Mesenchymal stem cell (in vitro differentiated cells and primary cell): Measurements from ENCODE around the gene FXYD2.

ENCODE experiments used
- DNase-seq: peaks from one replicate; pipeline ENCODE4 v3.0.0-alpha.2; 2013
- H2AFZ ChIP-seq: one replicate; pipeline ENCODE4 v1.6.1; 2013; ENCODE audit warnings: low read depth, mild to moderate bottlenecking, control low read depth, inconsistent platforms, low read length, moderate library complexity
- H2AK5ac ChIP-seq: 2 replicates; pipeline ENCODE4 v1.6.1; 2013; ENCODE audit warnings: low read length, moderate library complexity, mild to moderate bottlenecking, inconsistent platforms; ENCODE audit not compliant: severe bottlenecking
- H2BK120ac ChIP-seq: one replicate; pipeline ENCODE4 v1.6.1; 2013; ENCODE audit warnings: low read depth, mild to moderate bottlenecking, inconsistent platforms, low read length, moderate library complexity
- H2BK12ac ChIP-seq, 2 experiments: one replicate each; pipeline ENCODE4 v1.6.1; 2013; ENCODE audit warnings: inconsistent platforms in 2 of 2, low read length in 2 of 2, mild to moderate bottlenecking in 2 of 2, moderate library complexity in 2 of 2, control low read depth in 1 of 2
- H2BK15ac ChIP-seq: one replicate; pipeline ENCODE4 v1.6.1; 2013; ENCODE audit warnings: mild to moderate bottlenecking, low read depth, inconsistent platforms; ENCODE audit not compliant: poor library complexity, severe bottlenecking
- H2BK5ac ChIP-seq: 2 replicates; pipeline ENCODE4 v1.6.1; 2013; ENCODE audit warnings: low read depth, mild to moderate bottlenecking, low read length, control low read depth, inconsistent platforms; ENCODE audit not compliant: poor library complexity, severe bottlenecking
- H3K14ac ChIP-seq, 2 experiments: one replicate each; pipeline ENCODE4 v1.6.1; 2013; ENCODE audit warnings: inconsistent platforms in 2 of 2, low read length in 2 of 2, control low read depth in 1 of 2, mild to moderate bottlenecking in 1 of 2, moderate library complexity in 1 of 2
- H3K18ac ChIP-seq, 2 experiments: one replicate each; pipeline ENCODE4 v1.6.1; 2013; ENCODE audit warnings: inconsistent platforms in 2 of 2, low read length in 2 of 2, control low read depth in 1 of 2, low read depth in 1 of 2, mild to moderate bottlenecking in 1 of 2
- H3K23ac ChIP-seq, 2 experiments: one replicate each; pipeline ENCODE4 v1.6.1; 2013; ENCODE audit warnings: inconsistent platforms in 2 of 2, low read length in 2 of 2, mild to moderate bottlenecking in 2 of 2, moderate library complexity in 2 of 2, control low read depth in 1 of 2
- H3K27ac ChIP-seq: 2 replicates; pipeline ENCODE4 v1.5.1; 2013; ENCODE audit warnings: mild to moderate bottlenecking, moderate library complexity, low read length, control low read depth, inconsistent platforms; ENCODE audit not compliant: poor library complexity, severe bottlenecking
- H3K27me3 ChIP-seq, 2 experiments: 2 replicates each; pipeline versions ENCODE4 v1.6.1 to v1.7.0; 2013; ENCODE audit warnings: low read length in 2 of 2, mild to moderate bottlenecking in 2 of 2, moderate library complexity in 2 of 2, control low read depth in 1 of 2, inconsistent platforms in 1 of 2; ENCODE audit not compliant: control insufficient read depth in 1 of 2, insufficient read depth in 1 of 2
- H3K36me3 ChIP-seq, 2 experiments: 2 replicates each; pipeline versions ENCODE4 v1.6.1 to v1.7.0; 2013; ENCODE audit warnings: low read length in 2 of 2, control low read depth in 1 of 2, inconsistent platforms in 1 of 2, low read depth in 1 of 2, mild to moderate bottlenecking in 1 of 2; ENCODE audit not compliant: insufficient read depth in 2 of 2, control insufficient read depth in 1 of 2
- H3K4ac ChIP-seq, 2 experiments: one replicate each; pipeline ENCODE4 v1.6.1; 2013; ENCODE audit warnings: inconsistent platforms in 2 of 2, low read length in 2 of 2, mild to moderate bottlenecking in 2 of 2, moderate library complexity in 2 of 2, control low read depth in 1 of 2, low read depth in 1 of 2
- H3K4me1 ChIP-seq: 2 replicates; pipeline ENCODE4 v1.6.1; 2013; ENCODE audit warnings: low read depth, low read length, control low read depth; ENCODE audit not compliant: control insufficient read depth, insufficient read depth
- H3K4me2 ChIP-seq: 2 replicates; pipeline ENCODE4 v1.6.1; 2013; ENCODE audit warnings: low read length, mild to moderate bottlenecking, inconsistent platforms; ENCODE audit not compliant: poor library complexity, severe bottlenecking
- H3K4me3 ChIP-seq, 2 experiments: 2 replicates each; pipeline versions ENCODE4 v1.5.1 to v1.7.0; 2013; ENCODE audit warnings: low read length in 2 of 2, mild to moderate bottlenecking in 2 of 2, control low read depth in 1 of 2, low read depth in 1 of 2; ENCODE audit not compliant: insufficient read depth in 1 of 2
- H3K79me1 ChIP-seq: replicated peaks from 2 replicates; pipeline ENCODE4 v1.6.1; 2013; ENCODE audit warnings: mild to moderate bottlenecking, control low read depth, low read length, inconsistent platforms; ENCODE audit not compliant: poor library complexity, severe bottlenecking
- H3K9ac ChIP-seq: 2 replicates; pipeline ENCODE4 v1.7.0; 2013; ENCODE audit warnings: mild to moderate bottlenecking, low read length, moderate library complexity
- H3K9me3 ChIP-seq: 2 replicates; pipeline ENCODE4 v1.7.0; 2013; ENCODE audit warnings: mild to moderate bottlenecking, low read length; ENCODE audit not compliant: control insufficient read depth
- H4K8ac ChIP-seq: one replicate; pipeline ENCODE4 v1.6.1; 2013; ENCODE audit warnings: inconsistent platforms, mild to moderate bottlenecking, low read length, moderate library complexity
- H4K91ac ChIP-seq: one replicate; pipeline ENCODE4 v1.6.1; 2013; ENCODE audit warnings: mild to moderate bottlenecking, low read length, inconsistent platforms
- WGBS: methylation state at CpG from one replicate; pipeline ENCODE4 v1.1.7; 2013; ENCODE audit warnings: mixed read lengths; 5-methylcytosine and 5-hydroxymethylcytosine counted together

Gene FXYD2

DNA sequence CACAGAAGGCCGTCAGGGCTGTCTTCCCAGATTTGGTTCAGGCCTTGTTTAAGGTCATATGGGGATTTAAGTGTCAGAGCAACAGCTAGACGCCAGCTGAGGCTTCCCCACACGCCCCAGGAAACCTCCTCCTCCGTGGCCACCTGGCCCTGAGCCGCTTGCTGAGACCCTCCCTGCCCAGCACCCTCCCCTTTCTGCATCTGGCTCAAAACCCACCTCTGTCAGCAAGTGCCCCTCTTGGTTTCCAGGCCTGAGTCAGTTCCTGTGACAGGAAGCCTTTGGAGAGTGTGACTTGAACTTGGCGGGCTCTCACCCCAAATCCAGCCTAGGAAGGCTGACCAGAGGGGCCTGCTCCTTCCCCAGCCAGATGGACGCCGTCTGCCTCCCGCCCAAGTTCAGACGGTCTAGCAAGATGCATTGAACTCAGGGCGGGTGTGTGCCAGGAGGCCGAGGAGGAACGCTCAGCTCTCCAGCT, 561 bp downstream of the FXYD2 start:
- H2AFZ ChIP-seq = peak overlapping the region; percentile 47
- peaks cover 68% of the 10 kb centered on the region for H3K4me1 ChIP-seq
- H3K23ac ChIP-seq = no peak overlapping the region
- no peaks in the 10 kb centered on the region for H3K79me1 ChIP-seq
- H2BK15ac ChIP-seq = no peak overlapping the region
- WGBS = 27% methylated on average over 13 of the region's 13 CpGs
- H3K4me3 ChIP-seq = peak overlapping the region in 1 of 2 experiments; percentile 54
- peak; percentile 57 for DNase-seq
- H3K4me2 ChIP-seq = peak overlapping the region; percentile 26
- H3K27ac ChIP-seq = peak overlapping the region; percentile 94
- H2BK120ac ChIP-seq = no peak overlapping the region
- H2BK12ac ChIP-seq = peak overlapping the region; percentile 18 to 89
- H3K9me3 ChIP-seq = no peaks in the 10 kb centered on the region
- peak overlapping the region; percentile 93 for H4K8ac ChIP-seq
- H3K9ac ChIP-seq = peak overlapping the region; percentile 1
- H3K14ac ChIP-seq = no peak overlapping the region
- H3K27me3 ChIP-seq = peaks cover 0 to 40% of the 10 kb centered on the region in 2 experiments
- peak overlapping the region; percentile 72 to 77 for H3K18ac ChIP-seq
- peak overlapping the region; percentile 79 for H4K91ac ChIP-seq
- peak overlapping the region; percentile 63 for H2BK5ac ChIP-seq
- H3K4ac ChIP-seq = peak overlapping the region; percentile 39 to 52
- H2AK5ac ChIP-seq = peak overlapping the region; percentile 65
- peaks cover 0 to 31% of the 10 kb centered on the region in 2 experiments for H3K36me3 ChIP-seq

DNA sequence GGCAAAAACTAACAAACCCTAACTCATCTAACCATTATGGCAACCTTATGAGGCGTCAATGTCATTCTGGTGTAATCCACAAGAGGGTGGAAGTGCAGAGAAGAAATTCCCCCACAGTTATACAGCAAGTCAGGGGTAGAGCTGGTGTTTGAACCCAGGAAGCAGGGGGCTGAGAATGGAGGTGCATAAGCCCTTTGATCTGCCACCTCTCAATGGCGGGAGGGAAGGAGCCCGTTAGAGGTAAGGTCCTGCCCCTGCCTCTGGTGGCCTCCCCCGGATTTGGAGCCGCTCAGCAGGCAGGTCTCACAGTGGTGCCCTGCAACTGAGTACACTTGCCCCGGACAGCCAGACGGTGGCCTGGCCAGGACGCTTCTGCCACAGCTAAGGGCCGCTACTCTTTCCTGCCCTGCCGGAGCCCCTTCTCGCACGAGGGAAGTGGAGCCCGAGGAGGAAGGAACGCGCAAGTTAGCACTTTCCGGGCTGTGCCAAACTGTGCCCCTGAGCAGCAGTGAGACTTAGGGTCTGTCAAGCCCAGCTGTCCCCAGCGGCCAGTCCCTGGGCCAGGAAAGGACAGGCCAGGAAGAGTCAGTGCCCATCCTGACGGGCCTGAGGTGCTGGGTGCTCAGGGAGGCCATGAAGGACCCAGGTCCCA, 1.1 kb downstream of the FXYD2 start:
- Histone ChIP-seq H3K9me3 (no peaks in the 10 kb centered on the region), H3K18ac (peak overlapping the region; percentile 72 to 77), H2BK12ac (peak overlapping the region; percentile 0 to 66), H3K27ac (peak overlapping the region; percentile 94), H3K9ac (no peak overlapping the region), H2BK5ac (peak overlapping the region; percentile 63), H3K4me2 (peak overlapping the region; percentile 30), H4K8ac (peak overlapping the region; percentile 16), H3K4me1 (peaks cover 68% of the 10 kb centered on the region), H3K23ac (no peak overlapping the region), H3K36me3 (peaks cover 0 to 31% of the 10 kb centered on the region in 2 experiments), H4K91ac (peak overlapping the region; percentile 79), H3K4ac (peak overlapping the region in 1 of 2 experiments; percentile 6), H3K27me3 (peaks cover 0 to 40% of the 10 kb centered on the region in 2 experiments), H3K14ac (no peak overlapping the region), H2BK120ac (no peak overlapping the region), H2BK15ac (no peak overlapping the region), H3K79me1 (no peaks in the 10 kb centered on the region), H3K4me3 (peak overlapping the region in 1 of 2 experiments; percentile 54), H2AFZ (no peak overlapping the region), H2AK5ac (peak overlapping the region; percentile 65)
- 64% methylated on average over 17 of the region's 18 CpGs for WGBS
- DNase-seq = no peak

GRCh38 chr11:117822074-117823033, 2.2 kb downstream of the FXYD2 start:
- 78% methylated on average over 33 of the region's 33 CpGs for WGBS
- Histone ChIP-seq H3K4me3 (peak overlapping the region in 1 of 2 experiments; percentile 53), H3K18ac (no peak overlapping the region), H3K4ac (no peak overlapping the region), H3K4me2 (peak overlapping the region; percentile 30), H2AK5ac (peak overlapping the region; percentile 55), H3K14ac (no peak overlapping the region), H2AFZ (no peak overlapping the region), H3K79me1 (no peaks in the 10 kb centered on the region), H3K9me3 (no peaks in the 10 kb centered on the region), H3K9ac (no peak overlapping the region), H2BK12ac (no peak overlapping the region), H2BK120ac (no peak overlapping the region), H4K8ac (no peak overlapping the region), H3K23ac (no peak overlapping the region), H3K36me3 (peaks cover 0 to 31% of the 10 kb centered on the region in 2 experiments), H3K4me1 (peaks cover 66% of the 10 kb centered on the region), H2BK5ac (peak overlapping the region; percentile 54), H2BK15ac (peak overlapping the region; percentile 31), H3K27me3 (peaks cover 0 to 29% of the 10 kb centered on the region in 2 experiments), H3K27ac (peak overlapping the region; percentile 94), H4K91ac (no peak overlapping the region)
- DNase-seq = no peak

- Histone ChIP-seq H3K9ac (no peak overlapping the region), H3K18ac (no peak overlapping the region), H2AFZ (no peak overlapping the region), H3K4ac (no peak overlapping the region), H3K36me3 (peaks cover 0 to 31% of the 10 kb centered on the region in 2 experiments), H3K23ac (no peak overlapping the region), H2BK12ac (no peak overlapping the region), H3K27me3 (peaks cover 0 to 23% of the 10 kb centered on the region in 2 experiments), H3K4me3 (no peak overlapping the region), H3K9me3 (no peaks in the 10 kb centered on the region), H2BK120ac (no peak overlapping the region), H4K91ac (no peak overlapping the region), H2AK5ac (peak overlapping the region; percentile 28), H3K79me1 (no peaks in the 10 kb centered on the region), H3K4me1 (peaks cover 72% of the 10 kb centered on the region), H4K8ac (no peak overlapping the region), H2BK5ac (no peak overlapping the region), H2BK15ac (no peak overlapping the region), H3K4me2 (peak overlapping the region; percentile 30), H3K27ac (peak overlapping the region; percentile 94), H3K14ac (no peak overlapping the region)
- 90% methylated on average over 12 of the region's 12 CpGs for WGBS
- no peak for DNase-seq
These were observed 3.1 kb downstream of the FXYD2 start for GRCh38 chr11:117821431-117821830.
